ENCODE results near the gene SREBF1.

SREBF1 gene

GRCh38 chr17:17839791-17840707, 3.3 kb upstream of the SREBF1 start:
- peak; percentile 94 for DNase-seq

- peak; percentile 79 for DNase-seq
Observed at GRCh38 chr17:17837966-17838962, 1.5 kb upstream of the SREBF1 start.

GRCh38 chr17:17837380-17837821, 615 bp upstream of the SREBF1 start:
- no peak for DNase-seq

GRCh38 chr17:17836250-17836817, 452 bp downstream of the SREBF1 start:
- peak; percentile 99 for DNase-seq

GRCh38 chr17:17835415-17836249, 1.2 kb downstream of the SREBF1 start:
- DNase-seq: no peak

GRCh38 chr17:17834974-17835373, 1.8 kb downstream of the SREBF1 start:
- DNase-seq: no peak

GRCh38 chr17:17833658-17834357, 3.0 kb downstream of the SREBF1 start:
- DNase-seq: no peak

GRCh38 chr17:17832032-17832363, 4.8 kb downstream of the SREBF1 start:
- no peak for DNase-seq

- DNase-seq: no peak
Observed at GRCh38 chr17:17831208-17832031, 5.4 kb downstream of the SREBF1 start.

GRCh38 chr17:17830740-17831207, 6.0 kb downstream of the SREBF1 start:
- no peak for DNase-seq

GRCh38 chr17:17830269-17830567, 6.6 kb downstream of the SREBF1 start:
- no peak for DNase-seq

- DNase-seq: no peak
Observed at GRCh38 chr17:17827826-17828621, 8.8 kb downstream of the SREBF1 start.

GRCh38 chr17:17826942-17827785, 9.6 kb downstream of the SREBF1 start:
- no peak for DNase-seq

GRCh38 chr17:17826342-17826713, 10.5 kb downstream of the SREBF1 start:
- DNase-seq: no peak

- peak; percentile 25 for DNase-seq
Observed at GRCh38 chr17:17824783-17825614, 11.8 kb downstream of the SREBF1 start.

- peak; percentile 94 for DNase-seq
Observed at GRCh38 chr17:17824119-17824782, 12.5 kb downstream of the SREBF1 start.

GRCh38 chr17:17823433-17824118, 13.2 kb downstream of the SREBF1 start:
- DNase-seq: peak; percentile 95

All from NCI-H1436 (cell line).